Lower lobe of right lung (tissue), 2 donors: ENCODE data around the gene PCDHGA1. TPM values are rescaled to one million over a fixed set of nuclear protein-coding genes. Genes with fewer than 3 reads are reported as not detected.
A peak's percentile ranks its signal among the peaks of the same experiment; 100 is the strongest.

Source experiments
- ATAC-seq, 2 donors: fragments of 200-7000 bp; cut with Tn5 transposase; one replicate each; pipeline ENCODE4 v1.9.1; 2020 to 2022; ENCODE audit warnings: mild to moderate bottlenecking in 2 of 2, moderate library complexity in 2 of 2
- DNase-seq: peaks from one replicate; pipeline ENCODE4 v3.0.0-alpha.2; 2020
- H3K27ac ChIP-seq: fragments of 200-600 bp; one replicate; pipeline ENCODE4 v1.8.0; 2022
- H3K27me3 ChIP-seq: fragments of 200-600 bp; one replicate; pipeline ENCODE4 v1.8.0; 2022; ENCODE audit warnings: low read depth
- H3K36me3 ChIP-seq: fragments of 200-600 bp; one replicate; pipeline ENCODE4 v1.8.0; 2022; ENCODE audit warnings: mild to moderate bottlenecking
- H3K4me1 ChIP-seq: fragments of 200-600 bp; one replicate; pipeline ENCODE4 v1.8.0; 2022
- H3K4me3 ChIP-seq: fragments of 200-600 bp; one replicate; pipeline ENCODE4 v1.8.0; 2022; ENCODE audit warnings: mild to moderate bottlenecking
- H3K9me3 ChIP-seq: fragments of 200-600 bp; one replicate; pipeline ENCODE4 v1.8.0; 2022
- intact Hi-C: fragments of 100-400 bp; cut with DNase I; formaldehyde crosslinking; loops from one replicate; pipeline ENCODE4 v1.11.0; 2022
- total RNA-seq: library from RNA; stranded (reverse); fragmentation: NEBNext Ultra II Directional; extraction: Animal tissue kit (Norgen Biotek cat#: 25700); gene quantifications from one replicate; pipeline ENCODE4 v1.2.1, GENCODE V29; 2021
- TF ChIP-seq, protein P1 (sequence below): fragments of 200-600 bp; IDR thresholded peaks from one replicate; pipeline ENCODE4 v1.8.0; 2022; ENCODE audit warnings: antibody characterized with exemption, mild to moderate bottlenecking
- donor health status: DM: no; HTN: yes; CAD: no; lungs with severe emphysema.

The PCDHGA1 gene
- total RNA-seq, 1 donor from 2014 or later, result 0.53 TPM

DNA sequence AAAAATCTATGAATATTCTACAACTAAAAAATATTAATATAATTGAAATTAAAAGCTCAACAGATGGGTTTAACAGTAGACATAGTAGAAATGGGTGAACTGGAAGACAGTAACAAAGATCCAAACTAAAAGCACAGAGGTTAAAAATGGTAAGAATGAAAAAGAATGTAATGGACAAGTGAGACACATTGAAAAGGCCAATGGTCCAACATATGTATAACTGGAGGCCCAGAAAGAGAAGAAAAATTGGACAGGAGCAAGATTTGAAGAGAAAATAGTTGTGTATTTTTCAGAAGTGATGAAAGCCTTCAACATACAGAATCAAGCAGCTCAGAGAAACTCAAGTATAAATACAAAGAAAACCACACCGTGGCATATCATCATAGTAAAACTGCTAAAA is 217.2 kb downstream of the PCDHGA1 start:
- no peak for DNase-seq
- no peak for ATAC-seq
- H3K36me3 ChIP-seq, result peaks cover 34% of the 10 kb centered on the region
- TF ChIP-seq, protein P1, sequence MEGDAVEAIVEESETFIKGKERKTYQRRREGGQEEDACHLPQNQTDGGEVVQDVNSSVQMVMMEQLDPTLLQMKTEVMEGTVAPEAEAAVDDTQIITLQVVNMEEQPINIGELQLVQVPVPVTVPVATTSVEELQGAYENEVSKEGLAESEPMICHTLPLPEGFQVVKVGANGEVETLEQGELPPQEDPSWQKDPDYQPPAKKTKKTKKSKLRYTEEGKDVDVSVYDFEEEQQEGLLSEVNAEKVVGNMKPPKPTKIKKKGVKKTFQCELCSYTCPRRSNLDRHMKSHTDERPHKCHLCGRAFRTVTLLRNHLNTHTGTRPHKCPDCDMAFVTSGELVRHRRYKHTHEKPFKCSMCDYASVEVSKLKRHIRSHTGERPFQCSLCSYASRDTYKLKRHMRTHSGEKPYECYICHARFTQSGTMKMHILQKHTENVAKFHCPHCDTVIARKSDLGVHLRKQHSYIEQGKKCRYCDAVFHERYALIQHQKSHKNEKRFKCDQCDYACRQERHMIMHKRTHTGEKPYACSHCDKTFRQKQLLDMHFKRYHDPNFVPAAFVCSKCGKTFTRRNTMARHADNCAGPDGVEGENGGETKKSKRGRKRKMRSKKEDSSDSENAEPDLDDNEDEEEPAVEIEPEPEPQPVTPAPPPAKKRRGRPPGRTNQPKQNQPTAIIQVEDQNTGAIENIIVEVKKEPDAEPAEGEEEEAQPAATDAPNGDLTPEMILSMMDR, result no peak
- peaks cover 19% of the 10 kb centered on the region for H3K9me3 ChIP-seq
- no peak overlapping the region for H3K4me3 ChIP-seq
- no peaks in the 10 kb centered on the region for H3K27me3 ChIP-seq
- no peaks in the 10 kb centered on the region for H3K4me1 ChIP-seq
- intact Hi-C loops, result no loop called here
- no peak overlapping the region for H3K27ac ChIP-seq

DNA sequence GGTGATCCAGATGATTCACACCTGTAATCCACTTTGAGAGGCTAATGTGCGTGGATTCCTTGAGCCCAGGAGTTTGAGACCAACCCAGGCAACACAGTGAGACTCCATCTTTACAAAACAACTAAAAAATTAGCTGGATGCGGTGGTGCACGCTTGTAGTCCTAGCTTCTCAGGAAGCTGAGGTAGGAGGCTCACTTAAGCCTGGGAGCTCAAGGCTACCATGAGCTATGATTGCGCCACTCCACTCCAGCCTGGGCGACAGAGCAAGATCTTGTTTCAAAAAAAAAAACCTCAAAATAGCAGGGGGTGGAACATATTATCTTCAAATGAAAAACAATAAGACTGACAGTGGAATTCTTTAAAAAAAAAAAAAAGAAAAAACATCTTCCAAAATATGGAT is 217.6 kb downstream of the PCDHGA1 start:
- TF ChIP-seq, protein P1, result no peak
- ATAC-seq (no peak), DNase-seq (no peak)
- no peaks in the 10 kb centered on the region for H3K27me3 ChIP-seq
- intact Hi-C loops, result no loop called here
- H3K4me3 ChIP-seq, result no peak overlapping the region
- H3K9me3 ChIP-seq, result peaks cover 19% of the 10 kb centered on the region
- no peaks in the 10 kb centered on the region for H3K4me1 ChIP-seq
- H3K36me3 ChIP-seq, result peaks cover 34% of the 10 kb centered on the region
- no peak overlapping the region for H3K27ac ChIP-seq

DNA sequence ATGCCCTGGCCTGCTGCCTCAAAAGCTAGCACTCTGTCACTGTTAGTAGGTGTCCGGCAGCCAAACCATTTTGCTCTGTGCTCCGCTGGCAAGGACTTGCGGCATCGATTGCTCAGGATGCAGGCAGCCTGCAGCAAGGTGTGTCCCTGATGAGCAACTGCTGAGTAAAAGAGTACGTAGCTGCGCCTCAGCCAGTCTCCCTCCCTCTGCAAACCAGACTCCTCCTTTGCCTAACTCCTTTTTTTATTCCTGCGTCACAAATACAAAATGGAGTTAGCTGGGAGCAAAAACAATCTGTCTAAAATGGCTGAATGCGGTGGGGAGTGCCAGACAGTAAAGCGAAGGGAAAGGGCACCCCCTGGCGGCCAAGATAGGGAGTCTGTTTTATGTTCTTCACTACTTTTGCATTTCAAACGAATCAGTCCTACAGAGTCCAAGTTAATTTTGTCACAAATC is 227.4 kb downstream of the PCDHGA1 start:
- ATAC-seq (peak; percentile 38 to 79), DNase-seq (peak; percentile 78)
- Histone ChIP-seq H3K36me3 (peaks cover 19% of the 10 kb centered on the region), H3K4me3 (no peak overlapping the region), H3K27me3 (no peaks in the 10 kb centered on the region), H3K27ac (peak overlapping the region; percentile 82), H3K9me3 (no peaks in the 10 kb centered on the region), H3K4me1 (peaks cover 37% of the 10 kb centered on the region)
- TF ChIP-seq, protein P1, result peak; percentile 80
- intact Hi-C loops, result no loop called here

GRCh38 chr5:141558150-141558549 is 227.8 kb downstream of the PCDHGA1 start:
- H3K27me3 ChIP-seq, result no peaks in the 10 kb centered on the region
- H3K4me1 ChIP-seq, result peaks cover 37% of the 10 kb centered on the region
- intact Hi-C loops, result no loop called here
- DNase-seq (no peak), ATAC-seq (no peak)
- peak overlapping the region; percentile 82 for H3K27ac ChIP-seq
- H3K4me3 ChIP-seq, result no peak overlapping the region
- TF ChIP-seq, protein P1, result no peak
- no peaks in the 10 kb centered on the region for H3K9me3 ChIP-seq
- peaks cover 19% of the 10 kb centered on the region for H3K36me3 ChIP-seq

GRCh38 chr5:141559461-141559860 is 229.1 kb downstream of the PCDHGA1 start:
- Histone ChIP-seq H3K27me3 (no peaks in the 10 kb centered on the region), H3K36me3 (peaks cover 19% of the 10 kb centered on the region), H3K4me3 (no peak overlapping the region), H3K27ac (peak overlapping the region; percentile 82), H3K9me3 (no peaks in the 10 kb centered on the region), H3K4me1 (peaks cover 39% of the 10 kb centered on the region)
- ATAC-seq, result peak in 1 of 2 donors; percentile 44
- TF ChIP-seq, protein P1, result no peak
- no peak for DNase-seq
- intact Hi-C loops, result no loop called here
